ENCODE measurements around the gene IFT172. TPM values are rescaled to one million over a fixed set of nuclear protein-coding genes. Genes with fewer than 3 reads are reported as not detected.

Gene IFT172
- total RNA-seq, 1 experiment from 2014 or later: 21.9 TPM

- Histone ChIP-seq H3K4me3 (ENCODE audit: low read depth, low read length) (no peak overlapping the region), H3K27me3 (replicated peaks; ENCODE audit: control insufficient read depth, insufficient read depth, low read length) (no peaks in the 10 kb centered on the region), H3K9me3 (no peaks in the 10 kb centered on the region), H3K4me1 (no peaks in the 10 kb centered on the region), H3K36me3 (ENCODE audit: control insufficient read depth, insufficient read depth, low read length) (no peaks in the 10 kb centered on the region; the same call in 1 of the 2 replicates)
- H3K4me3 Mint-ChIP-seq (ENCODE audit: unreplicated experiment): no peak overlapping the region
- no peak overlapping the region for H3K27ac Mint-ChIP-seq (ENCODE audit: unreplicated experiment)
- intact Hi-C loops (cut with micrococcal nuclease; ENCODE audit: unreplicated experiment): loop anchor here (10.0 kb wide), 2 partner anchors 94 to 224 kb away; partner anchors contain the start of genes CCDC121, FNDC4, GCKR and GPN1
- no TSS peak for BruUV-seq (replicated peaks)
- ChIA-PET POLR2A (no interaction called here), CTCF (no interaction called here)
- no peak for TF ChIP-seq CTCF (IDR thresholded peaks at IDR 0.05; ENCODE audit: insufficient read depth in 1 of 2, low read depth in 1 of 2, low read length in 1 of 2, severe bottlenecking in 1 of 2, unreplicated experiment in 1 of 2)
- H3K4me1 Mint-ChIP-seq (ENCODE audit: low read depth, unreplicated experiment): no peaks in the 10 kb centered on the region
- no peaks in the 10 kb centered on the region for H3K9me3 Mint-ChIP-seq (ENCODE audit: unreplicated experiment)
- no peak for DNase-seq
- peaks cover 49% of the 10 kb centered on the region for H3K36me3 Mint-ChIP-seq (ENCODE audit: insufficient read depth, unreplicated experiment)
- H3K27me3 Mint-ChIP-seq (ENCODE audit: insufficient read depth, unreplicated experiment): no peaks in the 10 kb centered on the region
Measured at GRCh38 chr2:27400348-27401135, 89.0 kb downstream of the IFT172 start.

DNA sequence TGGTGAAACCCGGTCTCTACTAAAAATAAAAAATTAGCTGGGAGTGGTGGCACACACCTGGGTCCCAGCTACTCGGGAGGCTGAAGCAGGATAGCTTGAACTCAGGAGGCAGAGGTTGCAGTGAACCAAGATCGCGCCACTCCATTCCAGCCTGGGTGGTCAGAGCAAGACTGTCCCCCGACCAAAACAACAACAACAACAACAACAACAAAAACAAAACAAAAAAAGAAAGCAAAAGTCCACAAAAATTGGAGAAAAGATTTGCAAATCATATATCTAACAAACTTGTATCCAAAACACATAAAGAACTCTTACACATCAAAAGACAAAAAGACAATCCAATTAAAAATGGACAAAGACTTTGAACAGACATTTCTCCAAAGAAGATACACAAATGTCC is 90.6 kb downstream of the IFT172 start:
- no peaks in the 10 kb centered on the region for H3K27me3 Mint-ChIP-seq (ENCODE audit: insufficient read depth, unreplicated experiment)
- Histone ChIP-seq H3K9me3 (no peaks in the 10 kb centered on the region), H3K36me3 (ENCODE audit: control insufficient read depth, insufficient read depth, low read length) (no peaks in the 10 kb centered on the region; the same call in 1 of the 2 replicates), H3K27me3 (replicated peaks; ENCODE audit: control insufficient read depth, insufficient read depth, low read length) (no peaks in the 10 kb centered on the region), H3K4me1 (no peaks in the 10 kb centered on the region), H3K4me3 (ENCODE audit: low read depth, low read length) (no peak overlapping the region)
- CTCF ChIA-PET: no interaction called here
- H3K4me3 Mint-ChIP-seq (ENCODE audit: unreplicated experiment): no peak overlapping the region
- peaks cover 46% of the 10 kb centered on the region for H3K36me3 Mint-ChIP-seq (ENCODE audit: insufficient read depth, unreplicated experiment)
- H3K4me1 Mint-ChIP-seq (ENCODE audit: low read depth, unreplicated experiment): no peaks in the 10 kb centered on the region
- no peak for TF ChIP-seq CTCF (IDR thresholded peaks at IDR 0.05; ENCODE audit: insufficient read depth in 1 of 2, low read depth in 1 of 2, low read length in 1 of 2, severe bottlenecking in 1 of 2, unreplicated experiment in 1 of 2)
- no peak for DNase-seq
- no peaks in the 10 kb centered on the region for H3K9me3 Mint-ChIP-seq (ENCODE audit: unreplicated experiment)
- POLR2A ChIA-PET: no interaction called here
- no peak overlapping the region for H3K27ac Mint-ChIP-seq (ENCODE audit: unreplicated experiment)
- BruUV-seq (replicated peaks): no TSS peak
- intact Hi-C loops (cut with micrococcal nuclease; ENCODE audit: unreplicated experiment): no loop called here

Other genes with a start within 250 kb of the IFT172 start
- 3.9 and 4.3 TPM in 2 replicates for gene SLC30A3, start 226.7 kb downstream of the IFT172 start, total RNA-seq (2022)
- 0.25 and 0.51 TPM in 2 replicates for gene DNAJC5G, start 214.3 kb downstream of the IFT172 start, total RNA-seq (2022)
- gene TRIM54, start 207.3 kb downstream of the IFT172 start, total RNA-seq (2022): 0.25 TPM in 1 of 2 replicates, not detected in the other
- 0.86 TPM in 1 of 2 replicates, not detected in the other for gene UCN, start 181.3 kb downstream of the IFT172 start, total RNA-seq (2022)
- gene MPV17, start 166.6 kb downstream of the IFT172 start, total RNA-seq (2022): 43.4 and 50.6 TPM in 2 replicates
- 81.0 and 91.4 TPM in 2 replicates for gene GTF3C2, start 133.0 kb downstream of the IFT172 start, total RNA-seq (2022)
- 79.7 and 91.3 TPM in 2 replicates for gene EIF2B4, start 119.4 kb downstream of the IFT172 start, total RNA-seq (2022)
- gene SNX17, start 119.1 kb downstream of the IFT172 start, total RNA-seq (2022): 98.7 and 108 TPM in 2 replicates
- 18.2 and 19.2 TPM in 2 replicates for gene ZNF513, start 109.0 kb downstream of the IFT172 start, total RNA-seq (2022)
- 140 and 149 TPM in 2 replicates for gene PPM1G, start 80.2 kb downstream of the IFT172 start, total RNA-seq (2022)
- gene NRBP1, start 61.1 kb downstream of the IFT172 start, total RNA-seq (2022): 148 and 169 TPM in 2 replicates
- gene KRTCAP3, start 47.4 kb downstream of the IFT172 start, total RNA-seq (2022): 47.8 and 53.9 TPM in 2 replicates
- 2.4 and 2.5 TPM in 2 replicates for gene FNDC4, start 5.5 kb upstream of the IFT172 start, total RNA-seq (2022)
- gene GCKR, start 7.1 kb upstream of the IFT172 start, total RNA-seq (2022): 0.65 TPM in 1 of 2 replicates, not detected in the other
- gene ZNF512, start 93.3 kb upstream of the IFT172 start, total RNA-seq (2022): 33.9 and 38.9 TPM in 2 replicates
- 3.9 and 4.7 TPM in 2 replicates for gene CCDC121, start 139.3 kb upstream of the IFT172 start, total RNA-seq (2022)
- gene GPN1, start 139.3 kb upstream of the IFT172 start, total RNA-seq (2022): 45.9 and 60.9 TPM in 2 replicates
- 42.4 and 43.5 TPM in 2 replicates for gene SUPT7L, start 173.9 kb upstream of the IFT172 start, total RNA-seq (2022)
- gene SLC4A1AP, start 174.1 kb upstream of the IFT172 start, total RNA-seq (2022): 33.8 and 34.3 TPM in 2 replicates